Lower leg skin (tissue), 4 donors: ENCODE measurements around the gene CCHCR1. TPM values are rescaled to one million over a fixed set of nuclear protein-coding genes. Genes with fewer than 3 reads are reported as not detected.

Source experiments
- DNase-seq, 2 donors: peaks; one replicate each; pipeline ENCODE4 v3.0.0-alpha.2; 2019; ENCODE audit warnings: low spot score in 2 of 2
- H3K4me3 ChIP-seq: fragments of 200-600 bp; sonication (generic); 2 replicates; pipeline ENCODE4 v1.5.1; 2017; ENCODE audit warnings: mild to moderate bottlenecking, low read depth; ENCODE audit not compliant: poor library complexity, severe bottlenecking
- POLR2A ChIP-seq, 2 donors: fragments of 450-650 bp; IDR thresholded peaks; one replicate each; pipeline ENCODE4 v1.6.1; 2016 to 2017; ENCODE audit warnings: antibody characterized with exemption in 2 of 2, mild to moderate bottlenecking in 1 of 2, moderate library complexity in 1 of 2
- WGBS, 2 donors: methylation state at CpG; one replicate each; pipeline ENCODE4 v1.1.5; 2018; 5-methylcytosine and 5-hydroxymethylcytosine counted together
- intact Hi-C: fragments of 100-400 bp; cut with DNase I; formaldehyde crosslinking; loops from one replicate; pipeline ENCODE4 v1.15.0; 2023; ENCODE audit warnings: low total_unique reads
- total RNA-seq, 4 donors: library from RNA; depleted of rRNA; stranded (reverse); fragments of >200 nt; gene quantifications; one replicate each; pipeline ENCODE4 v1.1.0, GENCODE V29; 2016
- TF ChIP-seq, protein P1 (sequence below), 3 donors: fragments of 450-650 bp; IDR thresholded peaks; one replicate each; pipeline ENCODE4 v1.5.1; 2016; ENCODE audit warnings: antibody characterized with exemption in 3 of 3, mild to moderate bottlenecking in 3 of 3, moderate library complexity in 2 of 3

CCHCR1 gene
- total RNA-seq, 4 donors from 2014 or later = 13.1 to 34.1 (median 21.7) TPM

- 5 to 9% methylated on average over 3 of the region's 3 CpGs for WGBS, 2 donors
- no peak within 1 kb of the TSS for H3K4me3 ChIP-seq
- intact Hi-C loops = no loop called here
- peak; percentile 89 to 97 for DNase-seq
- TF ChIP-seq, protein P1, sequence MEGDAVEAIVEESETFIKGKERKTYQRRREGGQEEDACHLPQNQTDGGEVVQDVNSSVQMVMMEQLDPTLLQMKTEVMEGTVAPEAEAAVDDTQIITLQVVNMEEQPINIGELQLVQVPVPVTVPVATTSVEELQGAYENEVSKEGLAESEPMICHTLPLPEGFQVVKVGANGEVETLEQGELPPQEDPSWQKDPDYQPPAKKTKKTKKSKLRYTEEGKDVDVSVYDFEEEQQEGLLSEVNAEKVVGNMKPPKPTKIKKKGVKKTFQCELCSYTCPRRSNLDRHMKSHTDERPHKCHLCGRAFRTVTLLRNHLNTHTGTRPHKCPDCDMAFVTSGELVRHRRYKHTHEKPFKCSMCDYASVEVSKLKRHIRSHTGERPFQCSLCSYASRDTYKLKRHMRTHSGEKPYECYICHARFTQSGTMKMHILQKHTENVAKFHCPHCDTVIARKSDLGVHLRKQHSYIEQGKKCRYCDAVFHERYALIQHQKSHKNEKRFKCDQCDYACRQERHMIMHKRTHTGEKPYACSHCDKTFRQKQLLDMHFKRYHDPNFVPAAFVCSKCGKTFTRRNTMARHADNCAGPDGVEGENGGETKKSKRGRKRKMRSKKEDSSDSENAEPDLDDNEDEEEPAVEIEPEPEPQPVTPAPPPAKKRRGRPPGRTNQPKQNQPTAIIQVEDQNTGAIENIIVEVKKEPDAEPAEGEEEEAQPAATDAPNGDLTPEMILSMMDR (IDR thresholded peaks at IDR 0.05) = no peak
- no peak for TF ChIP-seq POLR2A (IDR thresholded peaks at IDR 0.05)
Measured at GRCh38 chr6:31114541-31114878, 43.1 kb downstream of the CCHCR1 start, which contains the start of gene PSORS1C1. Gene PSORS1C1, plus strand, starts transcription at chr6:31114800. Its CDS starts 14,833 bp downstream, at chr6:31129633.

- intact Hi-C loops = no loop called here
Measured at GRCh38 chr6:31113861-31114540, 43.6 kb downstream of the CCHCR1 start.

DNA sequence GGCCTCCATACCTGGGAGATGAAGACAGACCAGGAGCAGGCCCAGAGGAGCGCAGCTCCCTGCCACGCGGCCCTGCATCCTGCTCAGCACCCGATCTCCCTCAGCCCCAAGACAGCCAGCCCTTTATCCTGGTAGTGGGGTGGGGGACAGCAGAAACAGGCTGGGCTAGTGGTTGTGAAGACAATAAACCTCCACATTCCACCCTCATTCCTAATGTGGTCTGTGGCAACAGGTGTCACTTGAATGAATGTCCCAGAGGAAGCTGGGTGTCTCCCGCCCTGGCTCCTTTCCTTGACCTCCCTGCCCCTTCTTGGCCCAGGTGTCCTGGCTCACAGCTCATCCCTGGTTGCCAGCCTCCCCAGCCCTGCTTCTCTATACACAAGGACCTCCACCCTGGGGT lies 45.1 kb downstream of the CCHCR1 start, which contains the start of gene C6orf15:
Gene C6orf15 (minus strand): TSS at position 98 of the 400 bp plus-strand sequence. CDS start 20 bp downstream, at position 78.
- intact Hi-C loops = no loop called here
- no peak for DNase-seq
- H3K4me3 ChIP-seq = no peak within 1 kb of the TSS
- WGBS, 2 donors = 78 to 92% methylated on average over 5 of the region's 5 CpGs
- TF ChIP-seq POLR2A (IDR thresholded peaks at IDR 0.05) = no peak
- TF ChIP-seq, protein P1 (IDR thresholded peaks at IDR 0.05) = no peak

More at GRCh38 chr6:31113861-31114540, 43.6 kb downstream of the CCHCR1 start:
- H3K4me3 ChIP-seq = no peak overlapping the region
- 45 to 51% methylated on average over 7 of the region's 7 CpGs for WGBS, 2 donors
- TF ChIP-seq POLR2A (IDR thresholded peaks at IDR 0.05) = no peak
- TF ChIP-seq, protein P1 (IDR thresholded peaks at IDR 0.05) = no peak
- DNase-seq = no peak

GRCh38 chr6:31111712-31112111 lies 45.9 kb downstream of the CCHCR1 start:
- 97 to 100% methylated on average over 9 to 13 of the region's 13 CpGs for WGBS, 2 donors
- H3K4me3 ChIP-seq = no peak overlapping the region
- TF ChIP-seq POLR2A (IDR thresholded peaks at IDR 0.05) = no peak
- TF ChIP-seq, protein P1 (IDR thresholded peaks at IDR 0.05) = no peak
- no peak for DNase-seq
- intact Hi-C loops = no loop called here

DNA sequence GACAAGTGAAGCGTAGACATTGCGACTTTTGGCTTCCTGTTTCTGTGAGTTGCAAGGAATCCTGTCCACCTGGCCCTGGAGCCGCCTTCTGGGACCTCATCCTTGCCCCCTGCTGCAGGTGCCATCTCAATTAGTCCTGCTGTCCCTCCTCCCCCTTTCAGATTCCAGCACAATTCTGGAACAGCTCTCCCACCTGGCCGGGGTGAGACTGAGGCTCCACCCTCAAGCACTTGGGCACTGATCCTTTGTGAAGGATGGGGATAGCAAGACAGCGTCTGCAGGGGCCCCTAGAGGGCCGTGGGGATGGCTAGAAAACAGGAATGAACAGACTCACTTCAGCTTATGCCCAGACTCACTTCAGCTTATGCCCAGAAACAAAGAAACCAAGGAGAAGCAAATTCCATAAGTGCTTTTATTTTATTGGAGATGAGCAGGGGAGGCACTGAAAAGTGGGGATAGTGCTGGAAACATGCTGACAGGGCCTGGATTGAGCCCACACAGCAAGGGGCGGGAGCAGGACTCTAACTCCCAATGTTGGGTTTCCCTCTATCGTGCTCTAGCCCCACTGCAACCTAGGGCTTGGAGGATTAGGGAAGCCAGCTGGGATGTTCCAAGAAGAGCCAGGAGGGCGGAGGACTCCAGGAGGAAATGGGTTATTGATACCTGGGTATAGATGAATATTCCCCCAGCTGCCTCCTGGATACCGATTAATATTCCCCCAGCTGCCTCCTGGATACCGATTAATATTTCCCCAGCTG lies 46.6 kb downstream of the CCHCR1 start:
- TF ChIP-seq, protein P1 (IDR thresholded peaks at IDR 0.05) = no peak
- TF ChIP-seq POLR2A (IDR thresholded peaks at IDR 0.05) = no peak
- WGBS, 2 donors = 81 to 86% methylated on average over 11 of the region's 11 CpGs
- DNase-seq = no peak
- intact Hi-C loops = no loop called here
- no peak overlapping the region for H3K4me3 ChIP-seq
